IMR-90 (cell line): ENCODE measurements around the gene MTX2. TPM values are rescaled to one million over a fixed set of nuclear protein-coding genes. Genes with fewer than 3 reads are reported as not detected.

Experiments used
- ATAC-seq: fragments of 200-7000 bp; cut with Tn5 transposase; 2 replicates; pipeline ENCODE4 v1.9.1; 2020; ENCODE audit warnings: low read depth, mild to moderate bottlenecking, moderate library complexity
- BruUV-seq: library from RNA; stranded (reverse); fragments of 400-500 nt; replicated peaks from 2 replicates; lab custom pipeline; 2021; lab: Mats Ljungman, UMichigan
- CTCF ChIA-PET: fragments of 300-600 bp; formaldehyde crosslinking; extraction: SDS; loops from one replicate; lab custom pipeline; 2021; ENCODE audit warnings: antibody characterized with exemption; lab: Yijun Ruan, JAX
- POLR2A ChIA-PET: fragments of 300-600 bp; sonication (Branson Sonifier 250); formaldehyde crosslinking; loops from one replicate; lab custom pipeline; 2022; ENCODE audit warnings: antibody characterized with exemption; ENCODE audit not compliant: unreplicated experiment; lab: Charles Lee
- DNase-seq: peaks from one replicate; pipeline ENCODE4 v3.0.0; 2013
- H2AFZ ChIP-seq: replicated peaks from 2 replicates; pipeline ENCODE3; 2013; ENCODE audit warnings: low read length, mild to moderate bottlenecking; ENCODE audit not compliant: poor library complexity
- H2AK5ac ChIP-seq: 2 replicates; pipeline ENCODE4 v1.6.1; 2013; ENCODE audit warnings: low read depth, low read length, inconsistent platforms
- H2AK9ac ChIP-seq: replicated peaks from 2 replicates; pipeline ENCODE3; 2013; ENCODE audit warnings: mild to moderate bottlenecking, low read depth, low read length, moderate library complexity; ENCODE audit not compliant: poor library complexity
- H2BK120ac ChIP-seq: 2 replicates; pipeline ENCODE4 v1.6.1; 2013; ENCODE audit warnings: low read depth, low read length, inconsistent platforms
- H2BK15ac ChIP-seq: 3 replicates; pipeline ENCODE4 v1.6.1; 2013; ENCODE audit warnings: low read depth, low read length, inconsistent platforms
- H2BK20ac ChIP-seq: 2 replicates; pipeline ENCODE4 v1.6.1; 2013; ENCODE audit warnings: low read depth, mild to moderate bottlenecking, inconsistent platforms, low read length, moderate library complexity
- H2BK5ac ChIP-seq: 2 replicates; pipeline ENCODE4 v1.6.1; 2013; ENCODE audit warnings: mild to moderate bottlenecking, low read depth, low read length, inconsistent platforms; ENCODE audit not compliant: poor library complexity, severe bottlenecking
- H3K14ac ChIP-seq: replicated peaks from 2 replicates; pipeline ENCODE4 v1.6.1; 2013; ENCODE audit warnings: low read depth, low read length, inconsistent platforms
- H3K18ac ChIP-seq: 2 replicates; pipeline ENCODE4 v1.6.1; 2013; ENCODE audit warnings: low read depth, low read length, control low read depth
- H3K23ac ChIP-seq: 2 replicates; pipeline ENCODE4 v1.6.1; 2013; ENCODE audit warnings: low read depth, low read length, inconsistent platforms
- H3K27ac ChIP-seq: 2 replicates; pipeline ENCODE4 v1.5.1; 2013; ENCODE audit warnings: mild to moderate bottlenecking, control low read depth, low read length; ENCODE audit not compliant: insufficient read depth
- H3K27me3 ChIP-seq: 2 replicates; pipeline ENCODE4 v1.6.1; 2013; ENCODE audit warnings: low read length; ENCODE audit not compliant: control insufficient read depth, insufficient read depth
- H3K36me3 ChIP-seq: 2 replicates; pipeline ENCODE4 v1.6.1; 2013; ENCODE audit warnings: low read length, mixed read lengths; ENCODE audit not compliant: control insufficient read depth, insufficient read depth
- H3K4ac ChIP-seq: 2 replicates; pipeline ENCODE4 v1.6.1; 2013; ENCODE audit warnings: low read depth, low read length, inconsistent platforms
- H3K4me1 ChIP-seq: 2 replicates; pipeline ENCODE4 v1.6.1; 2013; ENCODE audit warnings: low read length, mixed read lengths; ENCODE audit not compliant: control insufficient read depth, insufficient read depth
- H3K4me2 ChIP-seq: 2 replicates; pipeline ENCODE4 v1.6.1; 2013; ENCODE audit warnings: low read depth, mild to moderate bottlenecking, control low read depth, low read length, moderate library complexity
- H3K4me3 ChIP-seq: 2 replicates; pipeline ENCODE4 v1.5.1; 2013; ENCODE audit warnings: low read depth, mild to moderate bottlenecking, control low read depth, low read length, moderate library complexity; ENCODE audit not compliant: insufficient read depth
- H3K56ac ChIP-seq: 2 replicates; pipeline ENCODE4 v1.6.1; 2013; ENCODE audit warnings: low read length, inconsistent platforms; ENCODE audit not compliant: insufficient read depth; ENCODE audit errors: extremely low read depth
- H3K79me1 ChIP-seq, 2 experiments: 2 replicates each; pipeline ENCODE4 v1.6.1; 2013; ENCODE audit warnings: low read length in 2 of 2, inconsistent platforms in 1 of 2, low read depth in 1 of 2
- H3K9ac ChIP-seq: 2 replicates; pipeline ENCODE4 v1.6.1; 2013; ENCODE audit warnings: low read depth, low read length, control low read depth
- H3K9me1 ChIP-seq: 2 replicates; pipeline ENCODE4 v1.6.1; 2013; ENCODE audit warnings: low read length, inconsistent platforms; ENCODE audit not compliant: insufficient read depth
- H3K9me3 ChIP-seq: 2 replicates; pipeline ENCODE4 v1.6.1; 2013; ENCODE audit warnings: low read length; ENCODE audit not compliant: control insufficient read depth, insufficient read depth
- H4K20me1 ChIP-seq: 2 replicates; pipeline ENCODE4 v1.6.1; 2013; ENCODE audit warnings: low read length, inconsistent platforms; ENCODE audit not compliant: insufficient read depth
- H4K5ac ChIP-seq: 2 replicates; pipeline ENCODE4 v1.6.1; 2013; ENCODE audit warnings: mild to moderate bottlenecking, low read depth, low read length, control low read depth
- H4K8ac ChIP-seq, 2 experiments: 2 replicates each; pipeline ENCODE4 v1.6.1; 2013; ENCODE audit warnings: low read depth in 2 of 2, low read length in 2 of 2, control low read depth in 1 of 2, inconsistent platforms in 1 of 2
- H4K91ac ChIP-seq: 2 replicates; pipeline ENCODE4 v1.6.1; 2013; ENCODE audit warnings: low read depth, low read length, inconsistent platforms; ENCODE audit not compliant: insufficient read depth
- BHLHE40 ChIP-seq: fragments of 150-350 bp; IDR thresholded peaks from 2 replicates; pipeline ENCODE4 v1.6.1; 2016; ENCODE audit warnings: mild to moderate bottlenecking, low read depth, low read length
- CEBPB ChIP-seq: IDR thresholded peaks from 2 replicates; pipeline ENCODE4 v1.6.1; 2012; ENCODE audit warnings: low read depth, low read length, improper control_type of control experiment
- CHD1 ChIP-seq: IDR thresholded peaks from 2 replicates; pipeline ENCODE4 v1.6.1; 2012; ENCODE audit warnings: low read depth, low read length, improper control_type of control experiment
- CTCF ChIP-seq: conservative IDR thresholded peaks from 2 replicates; pipeline ENCODE4 v1.5.1; 2012; ENCODE audit warnings: mild to moderate bottlenecking, low read depth, low read length, improper control_type of control experiment
- ELK1 ChIP-seq: fragments of 150-350 bp; IDR thresholded peaks from 2 replicates; pipeline ENCODE4 v1.6.1; 2016; ENCODE audit warnings: low read depth, mild to moderate bottlenecking, low read length, moderate library complexity, borderline replicate concordance
- FOS ChIP-seq: fragments of 150-350 bp; IDR thresholded peaks from 2 replicates; pipeline ENCODE4 v1.6.1; 2016; ENCODE audit warnings: low read depth, low read length
- MAFK ChIP-seq: IDR thresholded peaks from 2 replicates; pipeline ENCODE4 v1.6.1; 2012; ENCODE audit warnings: low read depth, low read length, improper control_type of control experiment
- MAZ ChIP-seq: IDR thresholded peaks from 2 replicates; pipeline ENCODE4 v1.6.1; 2012; ENCODE audit warnings: low read depth, mild to moderate bottlenecking, low read length, improper control_type of control experiment, moderate library complexity, borderline replicate concordance
- MXI1 ChIP-seq: IDR thresholded peaks from 2 replicates; pipeline ENCODE4 v1.6.1; 2012; ENCODE audit warnings: low read depth, mild to moderate bottlenecking, low read length, moderate library complexity, borderline replicate concordance
- NFE2L2 ChIP-seq: fragments of 150-350 bp; IDR thresholded peaks from 2 replicates; pipeline ENCODE4 v1.6.1; 2016; ENCODE audit warnings: low read depth, mild to moderate bottlenecking, low read length
- POLR2A ChIP-seq: IDR thresholded peaks from 2 replicates; pipeline ENCODE4 v1.6.1; 2012; ENCODE audit warnings: mild to moderate bottlenecking, low read depth, low read length
- RAD21 ChIP-seq: IDR thresholded peaks from 2 replicates; pipeline ENCODE4 v1.6.1; 2012; ENCODE audit warnings: low read length, improper control_type of control experiment
- RCOR1 ChIP-seq: IDR thresholded peaks from 2 replicates; pipeline ENCODE4 v1.6.1; 2012; ENCODE audit warnings: mild to moderate bottlenecking, low read length, improper control_type of control experiment; ENCODE audit not compliant: insufficient replicate concordance
- RFX5 ChIP-seq: IDR thresholded peaks from 2 replicates; pipeline ENCODE4 v1.8.0; 2012; ENCODE audit warnings: low read depth, mild to moderate bottlenecking, low read length, moderate library complexity
- USF2 ChIP-seq: fragments of 150-350 bp; IDR thresholded peaks from 2 replicates; pipeline ENCODE4 v1.6.1; 2017; ENCODE audit warnings: mild to moderate bottlenecking, antibody characterized with exemption, low read length, low read depth
- WGBS, 2 experiments: methylation state at CpG; one replicate each; pipeline versions ENCODE4 v1.1.5 to v1.1.7; 2013; ENCODE audit warnings: missing lambda C conversion rate in 2 of 2; ENCODE audit not compliant: insufficient read length in 1 of 2; ENCODE audit errors: extremely low coverage in 2 of 2; 5-methylcytosine and 5-hydroxymethylcytosine counted together
- dilution Hi-C: fragments of 300-500 bp; cut with HindIII; formaldehyde crosslinking; loops from one replicate; pipeline ENCODE4 v1.14.3; 2018; ENCODE audit warnings: low sequenced_read_pairs; ENCODE audit not compliant: unreplicated experiment
- in situ Hi-C: fragments of 300-500 bp; cut with MboI; formaldehyde crosslinking; loops from 3 replicates; pipeline ENCODE4 v1.14.3; 2019; ENCODE audit warnings: low sequenced_read_pairs, inconsistent platforms, mixed read lengths
- intact Hi-C: fragments of 100-400 bp; cut with micrococcal nuclease; formaldehyde crosslinking; loops from 2 replicates; pipeline ENCODE4 v1.10.0; 2022
- polyA plus RNA-seq, 3 experiments: library from polyadenylated mRNA; depleted of rRNA; stranded (reverse); fragments of >200 nt; gene quantifications; 2 replicates each; pipeline ENCODE4 v1.2.3, GENCODE V29; 2012; ENCODE audit warnings: low replicate concordance in 1 of 3
- total RNA-seq: library from RNA; depleted of rRNA; stranded (reverse); fragments of >200 nt; gene quantifications from 2 replicates; pipeline ENCODE4 v1.2.3, GENCODE V29; 2012

Gene MTX2
- total and polyA plus RNA-seq, 2 of the 4 experiments (the other 2 are of a cell fraction): 24.9 to 37.8 TPM

GRCh38 chr2:176331646-176332045 is 62.4 kb downstream of the MTX2 start:
- BruUV-seq: no TSS peak
- no peak for ATAC-seq
- H4K91ac ChIP-seq: no peak overlapping the region

More at GRCh38 chr2:176331646-176332045, 62.4 kb downstream of the MTX2 start:
- no peak overlapping the region for H4K5ac ChIP-seq
- H3K14ac ChIP-seq: no peak overlapping the region
- H3K4me1 ChIP-seq: no peaks in the 10 kb centered on the region
- dilution Hi-C loops: no loop called here
- no peak overlapping the region for H3K23ac ChIP-seq
- CTCF ChIA-PET: no interaction called here
- no peaks in the 10 kb centered on the region for H4K20me1 ChIP-seq
- no peak for DNase-seq
- POLR2A ChIA-PET: no interaction called here
- H3K4me2 ChIP-seq: no peak overlapping the region
- in situ Hi-C loops: no loop called here
- no peak overlapping the region for H2BK5ac ChIP-seq
- no peaks in the 10 kb centered on the region for H3K9me1 ChIP-seq
- no peak overlapping the region for H3K18ac ChIP-seq
- H4K8ac ChIP-seq: no peak overlapping the region
- H3K4ac ChIP-seq: no peak overlapping the region
- no peak overlapping the region for H3K9ac ChIP-seq
- no peak overlapping the region for H3K27ac ChIP-seq
- H3K36me3 ChIP-seq: no peaks in the 10 kb centered on the region
- H2BK15ac ChIP-seq: no peak overlapping the region
- WGBS, 2 experiments: no CpG with 5 or more reads among the region's 1 CpG
- no peak overlapping the region for H3K4me3 ChIP-seq
- H2AFZ ChIP-seq: no peak overlapping the region
- H2AK9ac ChIP-seq: no peak overlapping the region
- no peak overlapping the region for H2BK20ac ChIP-seq
- no peaks in the 10 kb centered on the region for H3K79me1 ChIP-seq
- H3K9me3 ChIP-seq: no peaks in the 10 kb centered on the region
- H2AK5ac ChIP-seq: no peak overlapping the region
- no peak overlapping the region for H2BK120ac ChIP-seq
- TF ChIP-seq RCOR1 (no peak), NFE2L2 (no peak), RAD21 (no peak), CEBPB (no peak), ELK1 (no peak), CHD1 (no peak), USF2 (no peak), MAFK (no peak), CTCF (no peak), BHLHE40 (no peak), MXI1 (no peak), POLR2A (no peak), RFX5 (no peak), MAZ (no peak), FOS (no peak)
- intact Hi-C loops: no loop called here
- H3K56ac ChIP-seq: no peak overlapping the region
- H3K27me3 ChIP-seq: no peaks in the 10 kb centered on the region
